HEK293 (cell line): ENCODE results near the gene THY1.
A peak's percentile ranks its signal among the peaks of the same experiment; 100 is the strongest.

Experiments used
- CTCF ChIA-PET: fragments of 350-600 bp; formaldehyde crosslinking; extraction: SDS; loops from one replicate; lab custom pipeline; 2021; ENCODE audit warnings: antibody characterized with exemption; lab: Yijun Ruan, JAX
- POLR2A ChIA-PET: fragments of 300-600 bp; formaldehyde crosslinking; extraction: SDS; loops from one replicate; lab custom pipeline; 2020; ENCODE audit warnings: antibody characterized with exemption, inconsistent platforms; lab: Yijun Ruan, JAX
- H3K27ac ChIP-seq: fragments of 200-500 bp; sonication (Bioruptor generic); 2 replicates; pipeline ENCODE4 v1.5.1; 2014; ENCODE audit warnings: low read depth, low read length, control low read depth, inconsistent platforms; ENCODE audit errors: extremely low read depth
- H3K36me3 ChIP-seq, 2 experiments: fragments of 200-500 bp in 1 of 2; sonication (Bioruptor generic) in 1 of 2; 1 replicate in 1 of 2; 2 replicates in 1 of 2; pipeline ENCODE4 v1.5.1; 2014 to 2017; ENCODE audit warnings: inconsistent platforms in 2 of 2, low read length in 2 of 2; ENCODE audit not compliant: control insufficient read depth in 2 of 2, insufficient read depth in 1 of 2
- H3K4me1 ChIP-seq: fragments of 200-500 bp; sonication (Bioruptor generic); 2 replicates; pipeline ENCODE4 v1.5.1; 2014; ENCODE audit warnings: mild to moderate bottlenecking, low read length, inconsistent platforms; ENCODE audit not compliant: control insufficient read depth, insufficient read depth
- H3K4me3 ChIP-seq: 2 replicates; pipeline ENCODE4 v1.5.1; 2011; ENCODE audit warnings: low read depth, mild to moderate bottlenecking, control low read depth, low read length, moderate library complexity
- H3K9me3 ChIP-seq: fragments of 200-500 bp; sonication (Bioruptor generic); 2 replicates; pipeline ENCODE4 v1.5.1; 2014; ENCODE audit warnings: low read depth, low read length, inconsistent platforms; ENCODE audit not compliant: control insufficient read depth, insufficient read depth
- GLIS1 ChIP-seq: fragments of 450-650 bp; formaldehyde crosslinking; IDR thresholded peaks from 2 replicates; pipeline ENCODE4 v1.5.1; 2016; ENCODE audit warnings: missing biosample characterization, missing genetic modification characterization
- KLF1 ChIP-seq: fragments of 450-650 bp; formaldehyde crosslinking; IDR thresholded peaks from 2 replicates; pipeline ENCODE4 v1.5.1; 2016; ENCODE audit warnings: missing biosample characterization, missing genetic modification characterization
- KLF10 ChIP-seq: fragments of 450-650 bp; IDR thresholded peaks from 2 replicates; pipeline ENCODE4 v1.5.1; 2018; ENCODE audit warnings: missing biosample characterization, mild to moderate bottlenecking, missing genetic modification characterization
- SCRT2 ChIP-seq: fragments of 450-650 bp; formaldehyde crosslinking; IDR thresholded peaks from 2 replicates; pipeline ENCODE4 v1.5.1; 2016; ENCODE audit warnings: missing biosample characterization, missing genetic modification characterization
- SP2 ChIP-seq: fragments of 450-650 bp; formaldehyde crosslinking; IDR thresholded peaks from 2 replicates; pipeline ENCODE4 v1.5.1; 2016; ENCODE audit warnings: missing biosample characterization, missing genetic modification characterization
- WT1 ChIP-seq: fragments of 450-650 bp; formaldehyde crosslinking; IDR thresholded peaks from 2 replicates; pipeline ENCODE4 v1.5.1; 2016; ENCODE audit warnings: missing biosample characterization, missing genetic modification characterization
- ZFHX2 ChIP-seq: fragments of 450-650 bp; formaldehyde crosslinking; conservative IDR thresholded peaks from 2 replicates; pipeline ENCODE4 v1.5.1; 2016; ENCODE audit warnings: missing biosample characterization, missing genetic modification characterization
- ZNF221 ChIP-seq: fragments of 450-650 bp; formaldehyde crosslinking; IDR thresholded peaks from 2 replicates; pipeline ENCODE4 v1.5.1; 2017; ENCODE audit warnings: missing biosample characterization, missing genetic modification characterization, borderline replicate concordance
- ZNF280C ChIP-seq: fragments of 450-650 bp; formaldehyde crosslinking; IDR thresholded peaks from 2 replicates; pipeline ENCODE4 v1.5.1; 2016; ENCODE audit warnings: missing biosample characterization, missing genetic modification characterization
- ZNF311 ChIP-seq: fragments of 450-650 bp; formaldehyde crosslinking; IDR thresholded peaks from 2 replicates; pipeline ENCODE4 v1.5.1; 2017; ENCODE audit warnings: missing biosample characterization, missing genetic modification characterization, borderline replicate concordance
- ZNF324 ChIP-seq: fragments of 450-650 bp; formaldehyde crosslinking; IDR thresholded peaks from 2 replicates; pipeline ENCODE4 v1.5.1; 2016; ENCODE audit warnings: missing biosample characterization, missing genetic modification characterization
- ZNF341 ChIP-seq: fragments of 450-650 bp; formaldehyde crosslinking; IDR thresholded peaks from 2 replicates; pipeline ENCODE4; 2016; ENCODE audit warnings: low read depth, missing biosample characterization, missing genetic modification characterization
- ZNF530 ChIP-seq: fragments of 450-650 bp; formaldehyde crosslinking; IDR thresholded peaks from 2 replicates; pipeline ENCODE4 v1.5.1; 2016; ENCODE audit warnings: low read depth, missing biosample characterization, missing genetic modification characterization
- ZNF544 ChIP-seq: fragments of 450-650 bp; formaldehyde crosslinking; IDR thresholded peaks from 2 replicates; pipeline ENCODE4 v1.5.0; 2017; ENCODE audit warnings: missing biosample characterization, missing genetic modification characterization
- ZNF639 ChIP-seq: fragments of 450-650 bp; formaldehyde crosslinking; IDR thresholded peaks from 2 replicates; pipeline ENCODE4 v1.5.1; 2016; ENCODE audit warnings: missing biosample characterization, missing genetic modification characterization
- ZNF677 ChIP-seq: fragments of 450-650 bp; IDR thresholded peaks from 2 replicates; pipeline ENCODE4 v1.5.0; 2018; ENCODE audit warnings: missing biosample characterization, mild to moderate bottlenecking, missing genetic modification characterization, moderate library complexity
- ZNF785 ChIP-seq: fragments of 450-650 bp; formaldehyde crosslinking; IDR thresholded peaks from 2 replicates; pipeline ENCODE4 v1.5.1; 2016; ENCODE audit warnings: missing biosample characterization, missing genetic modification characterization
- ZNF792 ChIP-seq: fragments of 450-650 bp; formaldehyde crosslinking; IDR thresholded peaks from 2 replicates; pipeline ENCODE4 v1.5.1; 2016; ENCODE audit warnings: missing biosample characterization, missing genetic modification characterization
- ZNF830 ChIP-seq: fragments of 450-650 bp; IDR thresholded peaks from 2 replicates; pipeline ENCODE4 v1.5.0; 2018; ENCODE audit warnings: missing biosample characterization, missing genetic modification characterization, low read depth, mild to moderate bottlenecking, moderate library complexity
- ZNF837 ChIP-seq: fragments of 450-650 bp; formaldehyde crosslinking; IDR thresholded peaks from 2 replicates; pipeline ENCODE4 v1.5.1; 2016; ENCODE audit warnings: missing biosample characterization, missing genetic modification characterization
- ZSCAN30 ChIP-seq: fragments of 450-650 bp; IDR thresholded peaks from 2 replicates; pipeline ENCODE4 v1.5.1; 2018; ENCODE audit warnings: missing biosample characterization, mild to moderate bottlenecking, missing genetic modification characterization, moderate library complexity
- TF ChIP-seq, protein P1 (sequence below): fragments of 450-650 bp; formaldehyde crosslinking; IDR thresholded peaks from 2 replicates; pipeline ENCODE4 v1.5.1; 2016; ENCODE audit warnings: missing biosample characterization, missing genetic modification characterization
- TF ChIP-seq, protein P2 (sequence below): fragments of 450-650 bp; formaldehyde crosslinking; IDR thresholded peaks from 2 replicates; pipeline ENCODE4 v1.5.1; 2017; ENCODE audit warnings: missing biosample characterization, mild to moderate bottlenecking, missing genetic modification characterization, moderate library complexity
- TF ChIP-seq, protein P3 (sequence below): fragments of 450-650 bp; formaldehyde crosslinking; IDR thresholded peaks from 2 replicates; pipeline ENCODE4 v1.5.1; 2016; ENCODE audit warnings: missing biosample characterization, missing genetic modification characterization

THY1 gene

GRCh38 chr11:119375337-119376196, 47.4 kb downstream of the THY1 start:
- H3K4me1 ChIP-seq: peaks cover 2% of the 10 kb centered on the region; the same call in 1 of the 2 replicates
- no peaks in the 10 kb centered on the region for H3K9me3 ChIP-seq
- H3K36me3 ChIP-seq: no peaks in the 10 kb centered on the region
- no peak overlapping the region for H3K27ac ChIP-seq
- POLR2A ChIA-PET: interaction anchor here (0.8 to 2.5 kb wide), 5 partner anchors 14 to 206 kb away, joined by 3 to 8 read pairs (median 5); partner anchors contain the start of gene MCAM
- peak; percentile 21; the same call in 1 of the 2 replicates for TF ChIP-seq ZFHX2 (tag by site-specific recombination)
- TF ChIP-seq ZNF530 (tag by site-specific recombination): no peak
- no peak for TF ChIP-seq ZNF280C (tag by site-specific recombination)
- TF ChIP-seq ZNF544 (tag by site-specific recombination): no peak
- TF ChIP-seq KLF10 (tag by site-specific recombination): no peak
- TF ChIP-seq ZNF830 (tag by site-specific recombination): no peak
- TF ChIP-seq, protein P1, sequence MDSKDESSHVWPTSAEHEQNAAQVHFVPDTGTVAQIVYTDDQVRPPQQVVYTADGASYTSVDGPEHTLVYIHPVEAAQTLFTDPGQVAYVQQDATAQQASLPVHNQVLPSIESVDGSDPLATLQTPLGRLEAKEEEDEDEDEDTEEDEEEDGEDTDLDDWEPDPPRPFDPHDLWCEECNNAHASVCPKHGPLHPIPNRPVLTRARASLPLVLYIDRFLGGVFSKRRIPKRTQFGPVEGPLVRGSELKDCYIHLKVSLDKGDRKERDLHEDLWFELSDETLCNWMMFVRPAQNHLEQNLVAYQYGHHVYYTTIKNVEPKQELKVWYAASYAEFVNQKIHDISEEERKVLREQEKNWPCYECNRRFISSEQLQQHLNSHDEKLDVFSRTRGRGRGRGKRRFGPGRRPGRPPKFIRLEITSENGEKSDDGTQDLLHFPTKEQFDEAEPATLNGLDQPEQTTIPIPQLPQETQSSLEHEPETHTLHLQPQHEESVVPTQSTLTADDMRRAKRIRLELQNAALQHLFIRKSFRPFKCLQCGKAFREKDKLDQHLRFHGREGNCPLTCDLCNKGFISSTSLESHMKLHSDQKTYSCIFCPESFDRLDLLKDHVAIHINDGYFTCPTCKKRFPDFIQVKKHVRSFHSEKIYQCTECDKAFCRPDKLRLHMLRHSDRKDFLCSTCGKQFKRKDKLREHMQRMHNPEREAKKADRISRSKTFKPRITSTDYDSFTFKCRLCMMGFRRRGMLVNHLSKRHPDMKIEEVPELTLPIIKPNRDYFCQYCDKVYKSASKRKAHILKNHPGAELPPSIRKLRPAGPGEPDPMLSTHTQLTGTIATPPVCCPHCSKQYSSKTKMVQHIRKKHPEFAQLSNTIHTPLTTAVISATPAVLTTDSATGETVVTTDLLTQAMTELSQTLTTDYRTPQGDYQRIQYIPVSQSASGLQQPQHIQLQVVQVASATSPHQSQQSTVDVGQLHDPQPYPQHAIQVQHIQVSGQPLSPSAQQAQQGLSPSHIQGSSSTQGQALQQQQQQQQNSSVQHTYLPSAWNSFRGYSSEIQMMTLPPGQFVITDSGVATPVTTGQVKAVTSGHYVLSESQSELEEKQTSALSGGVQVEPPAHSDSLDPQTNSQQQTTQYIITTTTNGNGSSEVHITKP (tag by site-specific recombination): peak; percentile 36; the same call in 1 of the 2 replicates
- TF ChIP-seq, protein P2, sequence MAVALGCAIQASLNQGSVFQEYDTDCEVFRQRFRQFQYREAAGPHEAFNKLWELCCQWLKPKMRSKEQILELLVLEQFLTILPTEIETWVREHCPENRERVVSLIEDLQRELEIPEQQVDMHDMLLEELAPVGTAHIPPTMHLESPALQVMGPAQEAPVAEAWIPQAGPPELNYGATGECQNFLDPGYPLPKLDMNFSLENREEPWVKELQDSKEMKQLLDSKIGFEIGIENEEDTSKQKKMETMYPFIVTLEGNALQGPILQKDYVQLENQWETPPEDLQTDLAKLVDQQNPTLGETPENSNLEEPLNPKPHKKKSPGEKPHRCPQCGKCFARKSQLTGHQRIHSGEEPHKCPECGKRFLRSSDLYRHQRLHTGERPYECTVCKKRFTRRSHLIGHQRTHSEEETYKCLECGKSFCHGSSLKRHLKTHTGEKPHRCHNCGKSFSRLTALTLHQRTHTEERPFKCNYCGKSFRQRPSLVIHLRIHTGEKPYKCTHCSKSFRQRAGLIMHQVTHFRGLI (tag by site-specific recombination): no peak
- no peak for TF ChIP-seq SCRT2
- peak; percentile 13; the same call in 1 of the 2 replicates for TF ChIP-seq SP2 (tag by site-specific recombination)
- TF ChIP-seq GLIS1: peak; percentile 16; the same call in 1 of the 2 replicates
- TF ChIP-seq, protein P3, sequence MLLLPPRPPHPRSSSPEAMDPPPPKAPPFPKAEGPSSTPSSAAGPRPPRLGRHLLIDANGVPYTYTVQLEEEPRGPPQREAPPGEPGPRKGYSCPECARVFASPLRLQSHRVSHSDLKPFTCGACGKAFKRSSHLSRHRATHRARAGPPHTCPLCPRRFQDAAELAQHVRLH: no peak
- TF ChIP-seq KLF1: no peak
- TF ChIP-seq ZNF785 (tag by site-specific recombination): no peak
- TF ChIP-seq ZNF677 (tag by site-specific recombination): no peak
- TF ChIP-seq ZNF837 (tag by site-specific recombination): no peak
- TF ChIP-seq ZNF639 (tag by site-specific recombination): no peak
- 0 out of 2 replicates have a peak, but pooled peaks have one; percentile 25 for TF ChIP-seq WT1 (tag by site-specific recombination)
- TF ChIP-seq ZNF792 (tag by site-specific recombination): no peak
- TF ChIP-seq ZSCAN30 (tag by site-specific recombination): no peak
- TF ChIP-seq ZNF221: no peak
- no peak for TF ChIP-seq ZNF324
- TF ChIP-seq ZNF341 (tag by site-specific recombination): no peak
- TF ChIP-seq ZNF311 (tag by site-specific recombination): no peak
- CTCF ChIA-PET: interaction anchor here (0.6 to 13.7 kb wide), 16 partner anchors 11 to 1136 kb away, joined by 3 to 160 read pairs (median 9); partner anchors contain the start of genes CBL and RNF26
- H3K4me3 ChIP-seq: no peak overlapping the region
